SK-N-SH (cell line): ENCODE data around the gene SNU13.
"Not testable (repeated sequence)": the region's sequence is repeated elsewhere in the genome, so short reads cannot be mapped to it uniquely, and the experiment has no call there.

ENCODE experiments used
- CTCF ChIP-seq: fragments of 200-600 bp; sonication (generic); IDR thresholded peaks from 2 replicates; pipeline ENCODE4 v1.6.1; 2017; ENCODE audit warnings: antibody characterized with exemption, mild to moderate bottlenecking, moderate library complexity
- EZH2phosphoT487 ChIP-seq: fragments of 200-600 bp; sonication (generic); IDR thresholded peaks from 2 replicates; pipeline ENCODE4 v1.6.1; 2017; ENCODE audit warnings: low read depth, mixed run types, mild to moderate bottlenecking, antibody characterized with exemption, moderate library complexity, borderline replicate concordance
- FOSL2 ChIP-seq: IDR thresholded peaks from 2 replicates; pipeline ENCODE4 v1.4.0; 2012; ENCODE audit warnings: low read depth, mild to moderate bottlenecking, moderate library complexity, borderline replicate concordance
- FOXM1 ChIP-seq: IDR thresholded peaks from 2 replicates; pipeline ENCODE4 v1.4.0; 2012; ENCODE audit warnings: low read depth, mild to moderate bottlenecking
- GABPA ChIP-seq: IDR thresholded peaks from 2 replicates; pipeline ENCODE4 v1.4.0; 2012; ENCODE audit warnings: low read depth, mild to moderate bottlenecking
- RAD21 ChIP-seq: IDR thresholded peaks from 2 replicates; pipeline ENCODE4 v1.6.1; 2012; ENCODE audit warnings: mild to moderate bottlenecking, low read length
- RCOR1 ChIP-seq: fragments of 150-350 bp; IDR thresholded peaks from 2 replicates; pipeline ENCODE4 v1.6.1; 2017; ENCODE audit warnings: antibody characterized with exemption, low read length
- TAF1 ChIP-seq: IDR thresholded peaks from 2 replicates; pipeline ENCODE4 v1.6.1; 2012; ENCODE audit warnings: low read depth, mild to moderate bottlenecking, low read length, moderate library complexity, borderline replicate concordance
- YY1 ChIP-seq: IDR thresholded peaks from 2 replicates; pipeline ENCODE4 v1.4.0; 2012; ENCODE audit warnings: low read depth, mild to moderate bottlenecking
- TF ChIP-seq, protein P1 (sequence below): IDR thresholded peaks from 2 replicates; pipeline ENCODE4 v1.6.1; 2012; ENCODE audit warnings: mild to moderate bottlenecking, low read depth, low read length, moderate library complexity
- TF ChIP-seq, protein P2 (sequence below): fragments of 150-350 bp; IDR thresholded peaks from 2 replicates; pipeline ENCODE4 v1.6.1; 2017; ENCODE audit warnings: antibody characterized with exemption, low read length, low read depth, borderline replicate concordance

GRCh38 chr22:41686890-41687289 is 1.8 kb downstream of the SNU13 start:
- TF ChIP-seq RCOR1, YY1, RAD21, CTCF, FOXM1, TAF1, FOSL2, EZH2phosphoT487, GABPA: not testable (repeated sequence)
- TF ChIP-seq, protein P1, sequence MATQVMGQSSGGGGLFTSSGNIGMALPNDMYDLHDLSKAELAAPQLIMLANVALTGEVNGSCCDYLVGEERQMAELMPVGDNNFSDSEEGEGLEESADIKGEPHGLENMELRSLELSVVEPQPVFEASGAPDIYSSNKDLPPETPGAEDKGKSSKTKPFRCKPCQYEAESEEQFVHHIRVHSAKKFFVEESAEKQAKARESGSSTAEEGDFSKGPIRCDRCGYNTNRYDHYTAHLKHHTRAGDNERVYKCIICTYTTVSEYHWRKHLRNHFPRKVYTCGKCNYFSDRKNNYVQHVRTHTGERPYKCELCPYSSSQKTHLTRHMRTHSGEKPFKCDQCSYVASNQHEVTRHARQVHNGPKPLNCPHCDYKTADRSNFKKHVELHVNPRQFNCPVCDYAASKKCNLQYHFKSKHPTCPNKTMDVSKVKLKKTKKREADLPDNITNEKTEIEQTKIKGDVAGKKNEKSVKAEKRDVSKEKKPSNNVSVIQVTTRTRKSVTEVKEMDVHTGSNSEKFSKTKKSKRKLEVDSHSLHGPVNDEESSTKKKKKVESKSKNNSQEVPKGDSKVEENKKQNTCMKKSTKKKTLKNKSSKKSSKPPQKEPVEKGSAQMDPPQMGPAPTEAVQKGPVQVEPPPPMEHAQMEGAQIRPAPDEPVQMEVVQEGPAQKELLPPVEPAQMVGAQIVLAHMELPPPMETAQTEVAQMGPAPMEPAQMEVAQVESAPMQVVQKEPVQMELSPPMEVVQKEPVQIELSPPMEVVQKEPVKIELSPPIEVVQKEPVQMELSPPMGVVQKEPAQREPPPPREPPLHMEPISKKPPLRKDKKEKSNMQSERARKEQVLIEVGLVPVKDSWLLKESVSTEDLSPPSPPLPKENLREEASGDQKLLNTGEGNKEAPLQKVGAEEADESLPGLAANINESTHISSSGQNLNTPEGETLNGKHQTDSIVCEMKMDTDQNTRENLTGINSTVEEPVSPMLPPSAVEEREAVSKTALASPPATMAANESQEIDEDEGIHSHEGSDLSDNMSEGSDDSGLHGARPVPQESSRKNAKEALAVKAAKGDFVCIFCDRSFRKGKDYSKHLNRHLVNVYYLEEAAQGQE, result not testable (repeated sequence)
- TF ChIP-seq, protein P2, sequence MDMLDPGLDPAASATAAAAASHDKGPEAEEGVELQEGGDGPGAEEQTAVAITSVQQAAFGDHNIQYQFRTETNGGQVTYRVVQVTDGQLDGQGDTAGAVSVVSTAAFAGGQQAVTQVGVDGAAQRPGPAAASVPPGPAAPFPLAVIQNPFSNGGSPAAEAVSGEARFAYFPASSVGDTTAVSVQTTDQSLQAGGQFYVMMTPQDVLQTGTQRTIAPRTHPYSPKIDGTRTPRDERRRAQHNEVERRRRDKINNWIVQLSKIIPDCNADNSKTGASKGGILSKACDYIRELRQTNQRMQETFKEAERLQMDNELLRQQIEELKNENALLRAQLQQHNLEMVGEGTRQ, result not testable (repeated sequence)
